ENCODE results near the gene INSR. TPM values are rescaled to one million over a fixed set of nuclear protein-coding genes. Genes with fewer than 3 reads are reported as not detected.
"Not testable (repeated sequence)": the region's sequence is repeated elsewhere in the genome, so short reads cannot be mapped to it uniquely, and the experiment has no call there.

The INSR gene
- total RNA-seq, 2 donors from 2014 or later: 50.8 to 118 TPM

GRCh38 chr19:7159105-7159933 lies 134.9 kb downstream of the INSR start:
- TF ChIP-seq, protein P1, sequence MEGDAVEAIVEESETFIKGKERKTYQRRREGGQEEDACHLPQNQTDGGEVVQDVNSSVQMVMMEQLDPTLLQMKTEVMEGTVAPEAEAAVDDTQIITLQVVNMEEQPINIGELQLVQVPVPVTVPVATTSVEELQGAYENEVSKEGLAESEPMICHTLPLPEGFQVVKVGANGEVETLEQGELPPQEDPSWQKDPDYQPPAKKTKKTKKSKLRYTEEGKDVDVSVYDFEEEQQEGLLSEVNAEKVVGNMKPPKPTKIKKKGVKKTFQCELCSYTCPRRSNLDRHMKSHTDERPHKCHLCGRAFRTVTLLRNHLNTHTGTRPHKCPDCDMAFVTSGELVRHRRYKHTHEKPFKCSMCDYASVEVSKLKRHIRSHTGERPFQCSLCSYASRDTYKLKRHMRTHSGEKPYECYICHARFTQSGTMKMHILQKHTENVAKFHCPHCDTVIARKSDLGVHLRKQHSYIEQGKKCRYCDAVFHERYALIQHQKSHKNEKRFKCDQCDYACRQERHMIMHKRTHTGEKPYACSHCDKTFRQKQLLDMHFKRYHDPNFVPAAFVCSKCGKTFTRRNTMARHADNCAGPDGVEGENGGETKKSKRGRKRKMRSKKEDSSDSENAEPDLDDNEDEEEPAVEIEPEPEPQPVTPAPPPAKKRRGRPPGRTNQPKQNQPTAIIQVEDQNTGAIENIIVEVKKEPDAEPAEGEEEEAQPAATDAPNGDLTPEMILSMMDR (IDR thresholded peaks at IDR 0.05): no peak
- peak; percentile 89 for DNase-seq (ENCODE audit: low spot score)
- Histone ChIP-seq H3K27me3 (no peaks in the 10 kb centered on the region), H3K4me1 (no peaks in the 10 kb centered on the region), H3K4me3 (peak overlapping the region in 1 of 2 donors; percentile 9), H3K9me3 (no peaks in the 10 kb centered on the region), H3K27ac (peak overlapping the region; percentile 86 to 94), H3K36me3 (peaks cover 39% of the 10 kb centered on the region)

- Histone ChIP-seq H3K27me3 (no peaks in the 10 kb centered on the region), H3K36me3 (peaks cover 28% of the 10 kb centered on the region), H3K27ac (no peak overlapping the region), H3K4me1 (no peaks in the 10 kb centered on the region), H3K4me3 (no peak overlapping the region), H3K9me3 (no peaks in the 10 kb centered on the region)
- no peak for DNase-seq (ENCODE audit: low spot score)
- TF ChIP-seq, protein P1 (IDR thresholded peaks at IDR 0.05): no peak
Measured at GRCh38 chr19:7153022-7153421, 141.2 kb downstream of the INSR start.

DNA sequence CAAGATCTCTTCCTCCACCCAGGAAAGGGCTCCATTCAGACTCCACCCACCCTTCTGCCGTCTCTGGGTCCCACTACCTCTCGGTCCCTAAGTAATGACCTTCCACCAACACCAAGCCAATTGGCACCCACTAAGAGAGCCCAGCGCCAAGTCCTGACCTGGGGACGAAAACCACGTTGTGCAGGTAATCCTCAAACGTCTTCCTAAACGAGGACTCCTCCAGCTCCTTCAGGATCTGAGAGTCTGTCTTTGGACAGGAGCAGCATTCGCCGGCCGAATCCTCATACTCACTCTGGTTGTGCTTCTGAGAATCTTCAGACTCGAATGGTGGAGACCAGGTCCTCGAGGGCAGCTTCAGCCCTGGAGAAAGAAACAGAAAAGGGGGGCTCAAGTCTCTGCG lies 141.6 kb downstream of the INSR start:
- H3K27ac ChIP-seq: no peak overlapping the region

GRCh38 chr19:7149956-7150705 lies 144.1 kb downstream of the INSR start:
- H3K27me3 ChIP-seq: no peaks in the 10 kb centered on the region
- DNase-seq (ENCODE audit: low spot score): no peak
- no peaks in the 10 kb centered on the region for H3K9me3 ChIP-seq
- H3K4me1 ChIP-seq: no peaks in the 10 kb centered on the region
- TF ChIP-seq, protein P1 (IDR thresholded peaks at IDR 0.05): no peak
- peaks cover 27% of the 10 kb centered on the region for H3K36me3 ChIP-seq
- no peak overlapping the region for H3K4me3 ChIP-seq
- H3K27ac ChIP-seq: no peak overlapping the region

More for the DNA sequence above, 141.6 kb downstream of the INSR start:
- no peaks in the 10 kb centered on the region for H3K4me1 ChIP-seq
- no peaks in the 10 kb centered on the region for H3K9me3 ChIP-seq
- H3K27me3 ChIP-seq: no peaks in the 10 kb centered on the region
- TF ChIP-seq, protein P1 (IDR thresholded peaks at IDR 0.05): no peak
- peaks cover 31% of the 10 kb centered on the region for H3K36me3 ChIP-seq
- no peak overlapping the region for H3K4me3 ChIP-seq
- no peak for DNase-seq (ENCODE audit: low spot score)

DNA sequence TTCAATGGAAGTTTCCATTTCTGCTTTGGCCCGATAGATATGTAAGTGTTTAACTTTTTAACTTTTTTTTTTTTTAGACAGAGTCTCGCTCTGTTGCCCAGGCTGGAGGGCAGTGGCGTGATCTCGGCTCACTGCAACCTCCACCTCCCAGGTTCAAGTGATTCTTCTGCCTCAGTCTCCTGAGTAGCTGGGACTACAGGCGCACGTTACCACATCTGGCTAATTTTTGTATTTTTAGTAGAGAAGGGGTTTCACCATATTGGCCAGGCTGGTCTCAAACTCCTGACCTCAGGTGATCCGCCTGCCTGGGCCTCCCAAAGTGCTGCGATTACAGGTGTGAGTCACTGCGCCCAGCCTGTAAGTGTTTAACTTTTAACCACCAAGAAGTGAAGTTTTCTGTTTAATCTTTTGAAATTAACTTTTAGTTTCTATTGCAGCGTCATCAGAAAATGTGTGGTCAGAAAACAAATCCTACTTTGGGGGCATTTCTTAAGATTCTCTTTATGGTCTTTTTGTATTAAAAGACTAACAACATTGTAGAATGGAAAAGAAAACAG lies 147.0 kb downstream of the INSR start:
- not testable (repeated sequence) for H3K27ac ChIP-seq; DNase-seq (ENCODE audit: low spot score); H3K4me3 ChIP-seq; H3K4me1 ChIP-seq; H3K9me3 ChIP-seq; H3K27me3 ChIP-seq
- peaks cover 27% of the 10 kb centered on the region for H3K36me3 ChIP-seq

DNA sequence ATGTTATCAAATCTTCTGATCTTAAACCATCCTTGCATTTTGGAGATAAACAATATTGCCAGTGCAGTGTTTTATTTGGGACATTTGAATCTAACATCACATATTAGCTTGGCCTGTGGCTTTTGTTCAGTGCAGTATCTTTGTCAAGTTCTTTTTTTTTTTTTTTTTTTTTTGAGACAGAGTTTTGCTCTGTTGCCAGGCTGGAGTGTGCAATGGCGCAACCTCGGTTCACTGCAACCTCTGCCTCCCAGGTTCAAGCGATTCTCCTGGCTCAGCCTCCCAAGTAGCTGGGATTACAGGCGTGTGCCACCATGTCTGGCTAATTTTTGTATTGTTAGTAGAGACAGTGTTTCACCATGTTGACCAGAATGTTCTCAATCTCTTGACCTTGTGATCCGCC lies 148.1 kb downstream of the INSR start:
- H3K27me3 ChIP-seq; H3K27ac ChIP-seq; H3K4me1 ChIP-seq; DNase-seq (ENCODE audit: low spot score); H3K4me3 ChIP-seq; H3K9me3 ChIP-seq: not testable (repeated sequence)
- H3K36me3 ChIP-seq: peaks cover 28% of the 10 kb centered on the region
